Memory B cell (primary cell): ENCODE measurements around the gene ARHGAP45.
A peak's percentile ranks its signal among the peaks of the same experiment; 100 is the strongest.

Source experiments
- ATAC-seq: fragments of 150-1000 bp; cut with Tn5 transposase; 2 replicates; pipeline ENCODE4 v1.10.0; 2021; ENCODE audit warnings: low read depth, mild to moderate bottlenecking, moderate library complexity
- DNase-seq, 2 donors: peaks; one replicate each; pipeline ENCODE4 v3.0.0; 2022; ENCODE audit warnings: low spot score in 2 of 2
- H3K27ac Mint-ChIP-seq: one replicate; pipeline ENCODE4 v1.8.0; 2022; ENCODE audit warnings: mild to moderate bottlenecking, moderate library complexity, mixed read lengths
- H3K27me3 Mint-ChIP-seq: one replicate; pipeline ENCODE4 v1.8.0; 2022; ENCODE audit warnings: mixed read lengths
- H3K36me3 Mint-ChIP-seq: one replicate; pipeline ENCODE4 v1.8.0; 2022; ENCODE audit warnings: mild to moderate bottlenecking, mixed read lengths
- H3K4me1 Mint-ChIP-seq: one replicate; pipeline ENCODE4 v1.8.0; 2022; ENCODE audit warnings: mixed read lengths
- H3K4me3 Mint-ChIP-seq: one replicate; pipeline ENCODE4 v1.8.0; 2022; ENCODE audit warnings: mild to moderate bottlenecking, moderate library complexity, mixed read lengths
- H3K9me3 Mint-ChIP-seq: one replicate; pipeline ENCODE4 v1.8.0; 2022; ENCODE audit warnings: mixed read lengths

ARHGAP45 gene

DNA sequence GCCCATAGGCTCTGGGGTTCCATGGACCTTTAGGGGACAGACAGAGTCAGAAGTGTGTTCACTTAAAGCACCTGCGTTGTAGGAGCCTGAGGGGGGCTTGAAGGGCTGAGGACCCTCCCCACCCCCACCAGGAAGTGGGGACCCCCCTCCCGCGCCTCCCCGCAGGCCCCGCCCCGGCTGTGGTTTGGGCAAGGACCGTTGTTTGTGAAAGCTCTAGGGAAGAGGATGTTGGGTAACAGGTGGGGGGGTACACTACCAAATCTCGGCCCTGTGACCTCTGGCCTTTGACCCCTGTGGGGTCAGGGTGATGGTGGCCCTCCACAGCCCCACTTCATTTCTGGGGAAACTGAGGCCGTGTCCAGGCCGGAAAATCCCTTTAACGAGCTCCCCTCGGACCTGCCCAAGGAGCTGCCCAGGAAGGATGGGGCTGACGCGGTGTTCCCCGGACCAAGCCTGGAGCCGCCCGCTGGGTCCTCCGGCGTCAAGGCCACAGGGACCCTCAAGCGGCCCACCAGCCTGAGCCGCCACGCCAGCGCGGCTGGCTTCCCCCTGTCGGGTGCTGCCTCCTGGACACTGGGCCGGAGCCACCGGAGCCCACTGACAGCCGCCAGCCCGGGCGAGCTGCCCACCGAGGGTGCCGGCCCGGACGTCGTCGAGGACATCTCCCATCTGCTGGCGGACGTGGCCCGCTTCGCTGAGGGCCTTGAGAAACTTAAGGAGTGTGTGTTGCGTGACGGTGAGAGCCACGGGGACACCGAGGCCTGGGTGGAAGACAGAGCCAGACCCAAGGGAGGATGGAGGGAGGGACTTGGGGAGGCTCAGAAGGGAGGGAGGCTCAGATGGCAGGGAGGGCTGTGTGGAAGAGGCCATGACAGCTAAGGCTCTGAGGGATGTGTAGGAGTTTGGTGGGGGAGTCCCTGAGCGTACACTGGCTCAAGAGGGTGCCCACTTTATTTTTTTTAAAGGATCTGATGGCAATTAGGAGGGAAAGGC is 1.3 kb downstream of the ARHGAP45 start:
- Mint-ChIP-seq H3K36me3 (peaks cover 20% of the 10 kb centered on the region), H3K4me3 (peak overlapping the region; percentile 92), H3K9me3 (no peaks in the 10 kb centered on the region), H3K4me1 (peaks cover 43% of the 10 kb centered on the region), H3K27me3 (no peaks in the 10 kb centered on the region), H3K27ac (peak overlapping the region; percentile 94)
- ATAC-seq (no peak), DNase-seq (peak in 1 of 2 donors; percentile 54)

DNA sequence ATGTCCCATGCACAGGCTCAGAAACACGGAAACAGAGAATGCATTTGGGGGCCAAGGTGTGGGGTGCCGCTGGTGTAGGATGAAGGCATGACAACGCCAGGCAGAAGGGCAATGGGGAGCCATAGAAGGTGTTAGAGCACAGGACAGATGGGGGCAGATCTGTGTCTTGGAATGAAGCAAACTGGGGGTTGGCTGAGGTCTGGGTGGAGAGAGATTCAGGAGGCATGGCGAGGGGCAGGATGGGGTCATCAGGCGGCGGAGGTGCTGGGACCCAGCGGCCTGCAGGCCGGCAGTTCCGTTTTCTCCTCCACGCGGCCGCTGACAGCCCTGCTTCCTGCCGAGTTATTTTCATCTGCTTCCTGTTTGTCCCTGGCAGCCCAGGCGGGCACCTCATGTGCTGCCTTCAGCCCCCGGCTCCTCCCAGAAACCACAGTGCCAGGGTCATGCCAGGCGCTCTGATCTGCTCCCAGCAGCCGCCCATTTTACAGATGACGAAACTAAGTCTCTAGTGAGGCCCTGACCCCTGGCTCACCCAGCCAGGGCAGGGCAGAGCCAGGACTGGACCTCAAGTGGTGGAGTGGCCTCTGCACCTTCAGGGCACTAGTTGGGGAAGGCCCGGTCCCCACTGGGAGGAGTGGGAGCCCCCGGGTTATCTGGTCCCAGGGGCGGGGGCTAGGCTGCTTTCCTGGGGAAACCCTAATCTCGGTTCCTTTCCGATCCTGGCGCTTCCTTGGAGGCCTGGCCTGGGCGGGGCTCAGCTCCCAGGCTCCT is 2.2 kb downstream of the ARHGAP45 start:
- Mint-ChIP-seq H3K9me3 (no peaks in the 10 kb centered on the region), H3K4me1 (peaks cover 41% of the 10 kb centered on the region), H3K4me3 (peak overlapping the region; percentile 92), H3K36me3 (peaks cover 21% of the 10 kb centered on the region), H3K27ac (peak overlapping the region; percentile 94), H3K27me3 (no peaks in the 10 kb centered on the region)
- peak; percentile 56 to 63 for DNase-seq
- ATAC-seq, result peak; percentile 43

DNA sequence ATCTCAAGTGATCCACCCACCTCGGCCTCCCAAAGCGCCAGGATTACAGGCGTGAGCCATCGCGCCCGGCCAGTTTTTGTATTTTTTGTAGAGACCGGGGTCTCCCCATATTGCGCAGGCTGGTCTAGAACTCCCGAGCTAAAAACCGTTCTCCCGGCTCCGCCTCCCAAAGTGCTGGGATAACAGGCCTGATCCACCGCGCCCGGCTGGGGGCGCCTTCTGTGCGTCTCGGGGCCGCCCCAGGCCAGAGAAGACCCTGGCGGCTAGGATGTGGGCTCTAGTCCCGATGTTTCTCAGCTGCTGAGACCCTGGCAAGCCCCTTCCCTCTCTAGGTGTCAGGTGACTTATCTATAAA is 3.6 kb downstream of the ARHGAP45 start:
- Mint-ChIP-seq H3K9me3 (no peaks in the 10 kb centered on the region), H3K27me3 (no peaks in the 10 kb centered on the region), H3K27ac (no peak overlapping the region), H3K36me3 (peaks cover 23% of the 10 kb centered on the region), H3K4me3 (peak overlapping the region; percentile 11), H3K4me1 (peaks cover 31% of the 10 kb centered on the region)
- DNase-seq (no peak), ATAC-seq (no peak)

DNA sequence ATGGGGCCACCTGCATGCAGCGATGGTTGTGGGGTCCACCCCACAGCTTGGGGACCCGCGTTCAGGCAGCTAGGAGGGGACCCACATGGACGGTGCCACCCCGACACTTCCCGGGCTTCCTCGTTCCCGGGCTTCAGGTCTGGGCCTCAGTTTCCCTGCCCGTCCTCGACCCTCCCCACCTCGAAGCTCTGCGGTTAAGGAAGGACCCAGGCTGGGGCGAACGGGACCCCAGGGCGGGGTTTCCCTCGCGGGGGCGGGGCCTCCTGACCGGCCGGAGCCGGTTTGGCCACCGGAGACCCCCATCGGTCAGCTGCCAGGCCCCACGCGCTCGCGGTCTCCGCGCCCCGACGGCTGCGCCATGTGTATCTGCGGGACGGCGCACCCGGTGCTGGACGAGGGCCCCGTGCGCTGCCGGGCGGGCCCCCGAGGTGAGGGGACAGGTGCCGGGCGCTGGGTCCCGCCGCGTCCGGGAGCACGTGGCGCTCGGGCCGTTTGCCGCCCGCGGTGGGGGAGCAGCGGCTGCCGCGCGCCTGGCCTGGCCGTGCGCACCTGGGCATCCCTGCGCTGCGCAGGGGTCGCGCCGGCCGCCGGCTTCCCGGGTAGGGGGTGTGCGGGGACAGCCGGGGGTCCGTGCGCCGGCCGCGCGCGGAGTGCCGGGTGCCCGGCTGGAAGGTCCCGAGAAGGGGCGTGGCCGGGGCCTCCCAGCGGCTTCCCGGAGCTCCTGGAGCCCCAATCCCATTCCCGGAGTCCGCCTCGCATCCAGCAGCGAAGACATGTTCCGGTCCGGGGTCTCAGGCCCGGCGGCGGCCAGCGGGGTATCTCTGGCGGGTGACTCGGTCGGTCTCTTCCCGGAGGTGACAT is 4.2 kb downstream of the ARHGAP45 start:
- ATAC-seq, result no peak
- H3K27ac Mint-ChIP-seq, result peak overlapping the region; percentile 77
- H3K36me3 Mint-ChIP-seq, result peaks cover 29% of the 10 kb centered on the region
- no peaks in the 10 kb centered on the region for H3K27me3 Mint-ChIP-seq
- no peak for DNase-seq
- H3K4me1 Mint-ChIP-seq, result peaks cover 33% of the 10 kb centered on the region
- no peak overlapping the region for H3K4me3 Mint-ChIP-seq
- H3K9me3 Mint-ChIP-seq, result no peaks in the 10 kb centered on the region

DNA sequence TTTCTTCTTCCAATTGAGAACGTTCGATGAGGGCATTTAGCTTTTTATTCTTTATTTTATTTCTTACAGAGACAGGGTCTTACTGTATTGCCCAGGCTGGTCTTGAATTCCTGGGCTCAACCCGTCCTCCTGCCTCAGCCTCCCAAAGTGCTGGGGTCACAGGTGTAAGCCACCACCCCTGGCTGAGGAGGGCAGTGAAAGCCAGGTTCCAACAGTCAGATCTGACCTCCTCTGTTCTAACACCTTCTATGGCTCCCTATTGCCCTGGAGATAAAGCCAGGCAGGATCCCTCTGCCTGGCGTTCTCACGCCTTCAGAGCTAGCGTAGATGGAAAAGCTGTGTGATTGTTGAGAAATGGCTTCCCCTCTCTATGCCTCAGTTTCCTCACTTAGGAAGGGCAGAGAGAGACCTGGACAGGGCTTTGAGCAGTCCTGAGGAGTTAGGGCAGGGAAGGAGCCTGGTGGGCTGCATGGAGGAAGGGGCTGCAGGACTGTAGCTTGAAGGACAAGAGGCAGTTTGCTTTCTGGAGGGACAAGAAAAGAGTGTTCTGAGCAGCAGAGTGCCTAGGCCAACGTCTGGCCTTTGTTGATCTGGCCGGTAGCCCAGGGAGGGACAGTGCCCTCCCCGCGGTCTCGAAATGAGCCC is 5.5 kb downstream of the ARHGAP45 start:
- Mint-ChIP-seq H3K27me3 (no peaks in the 10 kb centered on the region), H3K27ac (peak overlapping the region; percentile 77), H3K36me3 (peaks cover 29% of the 10 kb centered on the region), H3K4me1 (peaks cover 33% of the 10 kb centered on the region), H3K4me3 (peak overlapping the region; percentile 59), H3K9me3 (no peaks in the 10 kb centered on the region)
- ATAC-seq (no peak), DNase-seq (no peak)

DNA sequence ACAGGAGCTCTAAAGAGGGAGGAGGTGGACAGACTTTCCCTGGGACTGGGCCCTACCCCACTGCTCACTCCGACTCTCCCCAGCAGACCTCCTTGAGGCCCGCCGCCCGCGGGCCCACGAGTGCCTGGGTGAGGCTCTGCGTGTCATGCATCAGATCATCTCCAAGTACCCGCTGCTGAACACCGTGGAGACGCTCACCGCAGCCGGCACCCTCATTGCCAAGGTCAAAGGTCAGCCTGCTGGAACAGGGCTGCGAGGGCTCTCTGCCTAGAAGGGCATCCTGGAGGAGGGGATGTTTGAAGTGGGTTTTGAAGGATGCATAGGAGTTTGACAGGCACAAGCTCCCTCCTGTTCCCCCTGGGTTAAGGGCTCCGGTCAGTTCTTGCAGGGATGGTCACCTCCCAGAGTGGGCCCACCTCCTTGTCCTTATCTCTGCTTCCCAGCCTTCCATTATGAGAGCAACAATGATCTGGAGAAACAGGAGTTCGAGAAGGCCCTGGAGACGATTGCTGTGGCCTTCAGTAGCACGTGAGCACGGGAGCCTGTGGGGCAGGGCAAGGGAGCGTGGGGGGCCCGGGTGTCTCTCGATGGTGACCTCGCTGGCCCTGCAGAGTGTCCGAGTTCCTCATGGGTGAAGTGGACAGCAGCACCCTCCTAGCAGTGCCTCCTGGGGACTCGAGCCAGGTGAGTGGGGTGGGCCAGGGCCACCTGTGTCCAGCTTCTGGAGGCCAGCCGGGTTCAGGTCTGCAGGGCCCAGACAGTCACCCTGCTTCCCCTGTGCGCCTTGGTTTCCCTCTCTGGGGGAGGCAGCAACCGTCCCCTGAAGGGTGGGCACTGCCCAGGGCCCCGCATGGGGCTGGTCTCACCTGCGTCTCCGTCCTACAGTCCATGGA is 6.3 kb downstream of the ARHGAP45 start:
- no peak for DNase-seq
- no peaks in the 10 kb centered on the region for H3K27me3 Mint-ChIP-seq
- H3K4me3 Mint-ChIP-seq, result peak overlapping the region; percentile 44
- no peaks in the 10 kb centered on the region for H3K9me3 Mint-ChIP-seq
- peaks cover 29% of the 10 kb centered on the region for H3K36me3 Mint-ChIP-seq
- no peak for ATAC-seq
- no peak overlapping the region for H3K27ac Mint-ChIP-seq
- H3K4me1 Mint-ChIP-seq, result peaks cover 36% of the 10 kb centered on the region

DNA sequence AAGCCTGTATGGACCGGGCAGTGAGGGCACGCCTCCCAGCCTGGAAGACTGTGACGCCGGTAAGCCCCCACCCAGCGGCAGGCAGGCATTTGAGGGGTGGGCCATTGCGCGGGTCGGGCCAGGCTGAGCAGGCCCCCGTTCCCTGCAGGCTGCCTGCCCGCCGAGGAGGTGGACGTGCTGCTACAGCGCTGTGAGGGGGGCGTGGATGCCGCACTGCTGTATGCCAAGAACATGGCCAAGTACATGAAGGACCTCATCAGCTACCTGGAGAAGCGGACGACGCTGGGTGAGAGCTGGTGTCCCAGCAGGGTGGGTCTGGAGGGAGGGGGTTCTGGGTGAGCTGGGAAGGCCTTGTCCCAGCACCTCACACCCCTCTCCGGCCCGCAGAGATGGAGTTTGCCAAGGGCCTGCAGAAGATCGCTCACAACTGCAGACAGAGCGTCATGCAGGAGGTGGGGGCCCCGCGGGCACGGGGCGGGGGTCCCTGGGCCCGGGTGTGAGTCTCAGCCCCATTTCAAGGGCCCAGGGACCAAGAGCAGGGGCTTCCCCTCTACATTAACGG is 7.1 kb downstream of the ARHGAP45 start:
- H3K36me3 Mint-ChIP-seq, result peaks cover 23% of the 10 kb centered on the region
- H3K9me3 Mint-ChIP-seq, result no peaks in the 10 kb centered on the region
- DNase-seq (no peak), ATAC-seq (no peak)
- peak overlapping the region; percentile 64 for H3K4me3 Mint-ChIP-seq
- H3K4me1 Mint-ChIP-seq, result peaks cover 30% of the 10 kb centered on the region
- no peaks in the 10 kb centered on the region for H3K27me3 Mint-ChIP-seq
- H3K27ac Mint-ChIP-seq, result peak overlapping the region; percentile 89

DNA sequence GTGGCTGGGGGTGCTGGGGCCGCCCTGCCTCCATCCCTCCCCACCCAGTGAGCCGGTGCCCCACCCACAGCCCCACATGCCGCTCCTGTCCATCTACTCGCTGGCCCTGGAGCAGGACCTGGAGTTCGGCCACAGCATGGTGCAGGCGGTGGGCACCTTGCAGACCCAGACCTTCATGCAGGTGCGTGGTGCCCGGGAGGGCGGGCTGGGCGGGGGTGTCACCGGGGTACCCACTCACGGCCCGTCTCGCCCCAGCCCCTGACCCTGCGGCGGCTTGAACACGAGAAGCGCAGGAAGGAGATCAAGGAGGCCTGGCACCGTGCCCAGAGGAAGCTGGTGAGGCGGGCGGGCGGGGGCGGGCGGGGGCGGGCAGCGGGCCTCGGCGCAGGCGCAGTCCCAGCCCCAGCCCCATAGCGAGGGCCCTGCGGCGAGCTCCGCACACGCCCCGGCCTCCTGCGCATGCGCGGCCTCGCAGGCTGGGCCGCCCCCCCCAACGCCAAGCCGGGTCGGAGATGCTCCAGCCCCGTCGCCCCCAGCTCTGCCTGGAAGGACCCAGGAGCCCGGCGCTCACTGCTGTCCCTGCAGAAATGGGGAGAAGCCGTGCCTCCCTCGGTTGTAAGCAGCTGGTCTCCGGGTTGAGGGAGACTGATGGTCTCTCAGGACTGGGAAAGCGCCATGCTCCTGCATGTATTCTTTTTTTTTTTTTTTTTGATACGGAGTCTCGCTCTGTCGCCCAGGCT is 7.7 kb downstream of the ARHGAP45 start:
- no peaks in the 10 kb centered on the region for H3K27me3 Mint-ChIP-seq
- peak overlapping the region; percentile 89 for H3K27ac Mint-ChIP-seq
- peaks cover 26% of the 10 kb centered on the region for H3K4me1 Mint-ChIP-seq
- peak; percentile 48 for ATAC-seq
- H3K9me3 Mint-ChIP-seq, result no peaks in the 10 kb centered on the region
- peak overlapping the region; percentile 62 for H3K4me3 Mint-ChIP-seq
- peaks cover 19% of the 10 kb centered on the region for H3K36me3 Mint-ChIP-seq
- DNase-seq, result peak; percentile 84 to 86

DNA sequence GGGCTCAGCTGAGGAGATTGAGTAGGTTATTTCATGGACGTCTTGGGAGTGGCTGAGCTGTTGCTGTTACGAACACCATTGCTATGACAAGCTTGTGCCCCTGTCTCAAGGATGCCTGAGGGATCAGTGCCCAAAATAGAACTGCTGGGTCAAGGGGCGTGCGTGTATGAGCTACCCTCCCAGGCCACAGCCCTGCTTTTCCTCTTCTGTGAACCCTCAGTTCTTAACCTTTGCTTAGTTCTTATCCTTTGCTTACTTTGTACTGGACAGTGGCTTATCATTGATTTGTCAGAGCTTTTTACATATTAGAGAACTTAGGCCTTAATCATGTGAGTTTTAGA is 9.0 kb downstream of the ARHGAP45 start:
- peaks cover 21% of the 10 kb centered on the region for H3K36me3 Mint-ChIP-seq
- H3K27ac Mint-ChIP-seq, result peak overlapping the region; percentile 89
- H3K4me1 Mint-ChIP-seq, result peaks cover 26% of the 10 kb centered on the region
- peak overlapping the region; percentile 62 for H3K4me3 Mint-ChIP-seq
- ATAC-seq (no peak), DNase-seq (no peak)
- H3K27me3 Mint-ChIP-seq, result no peaks in the 10 kb centered on the region
- H3K9me3 Mint-ChIP-seq, result no peaks in the 10 kb centered on the region

DNA sequence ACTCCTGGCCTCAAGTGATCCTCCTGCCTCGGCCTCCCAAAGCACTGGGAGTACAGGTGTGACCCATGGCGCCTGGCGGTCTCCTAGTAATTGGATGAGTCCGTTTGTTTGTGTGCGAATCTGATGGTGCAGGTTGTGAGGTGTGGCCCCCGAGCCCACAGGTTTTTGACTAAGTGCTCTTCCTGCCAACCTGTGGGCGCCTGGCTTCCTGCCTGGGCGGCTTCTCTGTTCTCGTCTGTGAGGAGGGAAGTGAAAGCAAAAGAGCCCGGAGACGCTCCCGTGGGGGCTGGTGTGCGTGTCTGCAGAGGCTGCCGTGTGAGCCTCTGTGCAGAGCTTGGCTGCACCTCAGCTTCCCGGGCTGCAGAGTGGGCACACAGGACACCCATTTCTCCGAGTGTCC is 10.0 kb downstream of the ARHGAP45 start:
- H3K36me3 Mint-ChIP-seq, result peaks cover 21% of the 10 kb centered on the region
- H3K27ac Mint-ChIP-seq, result peak overlapping the region; percentile 89
- peaks cover 23% of the 10 kb centered on the region for H3K4me1 Mint-ChIP-seq
- H3K9me3 Mint-ChIP-seq, result no peaks in the 10 kb centered on the region
- peak overlapping the region; percentile 66 for H3K4me3 Mint-ChIP-seq
- DNase-seq (peak; percentile 73 to 91), ATAC-seq (peak; percentile 89)
- no peaks in the 10 kb centered on the region for H3K27me3 Mint-ChIP-seq

DNA sequence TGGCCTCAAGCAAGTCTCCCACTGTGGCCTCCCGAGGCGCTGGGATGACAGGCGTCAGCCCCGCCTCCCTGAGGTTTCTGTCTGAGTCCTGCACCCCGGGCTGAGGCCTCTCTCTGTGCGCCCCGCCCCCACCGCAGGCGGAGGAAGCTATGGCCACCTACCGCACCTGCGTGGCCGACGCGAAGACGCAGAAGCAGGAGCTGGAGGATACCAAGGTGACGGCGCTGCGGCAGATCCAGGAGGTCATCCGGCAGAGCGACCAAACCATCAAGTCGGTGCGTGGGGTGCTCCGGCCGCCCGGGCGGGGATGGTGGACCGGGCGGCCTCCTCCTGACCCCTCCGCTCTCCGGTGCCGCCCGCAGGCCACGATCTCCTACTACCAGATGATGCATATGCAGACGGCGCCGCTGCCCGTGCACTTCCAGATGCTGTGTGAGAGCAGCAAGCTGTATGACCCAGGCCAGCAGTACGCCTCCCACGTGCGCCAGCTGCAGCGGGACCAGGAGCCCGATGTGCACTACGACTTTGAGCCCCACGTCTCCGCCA is 12.7 kb downstream of the ARHGAP45 start:
- Mint-ChIP-seq H3K4me3 (no peak overlapping the region), H3K27me3 (no peaks in the 10 kb centered on the region), H3K27ac (no peak overlapping the region), H3K9me3 (no peaks in the 10 kb centered on the region), H3K4me1 (peaks cover 19% of the 10 kb centered on the region), H3K36me3 (peaks cover 20% of the 10 kb centered on the region)
- ATAC-seq (no peak), DNase-seq (no peak)
